HG02588 (cell line): ENCODE results near the gene CDSN.

ENCODE experiments used
- ATAC-seq: cut with Tn5 transposase; IDR thresholded peaks from one replicate; pipeline ENCODE4 v1.9.1; 2021; ENCODE audit warnings: mild to moderate bottlenecking, moderate library complexity; ENCODE audit not compliant: unreplicated experiment

Gene CDSN

DNA sequence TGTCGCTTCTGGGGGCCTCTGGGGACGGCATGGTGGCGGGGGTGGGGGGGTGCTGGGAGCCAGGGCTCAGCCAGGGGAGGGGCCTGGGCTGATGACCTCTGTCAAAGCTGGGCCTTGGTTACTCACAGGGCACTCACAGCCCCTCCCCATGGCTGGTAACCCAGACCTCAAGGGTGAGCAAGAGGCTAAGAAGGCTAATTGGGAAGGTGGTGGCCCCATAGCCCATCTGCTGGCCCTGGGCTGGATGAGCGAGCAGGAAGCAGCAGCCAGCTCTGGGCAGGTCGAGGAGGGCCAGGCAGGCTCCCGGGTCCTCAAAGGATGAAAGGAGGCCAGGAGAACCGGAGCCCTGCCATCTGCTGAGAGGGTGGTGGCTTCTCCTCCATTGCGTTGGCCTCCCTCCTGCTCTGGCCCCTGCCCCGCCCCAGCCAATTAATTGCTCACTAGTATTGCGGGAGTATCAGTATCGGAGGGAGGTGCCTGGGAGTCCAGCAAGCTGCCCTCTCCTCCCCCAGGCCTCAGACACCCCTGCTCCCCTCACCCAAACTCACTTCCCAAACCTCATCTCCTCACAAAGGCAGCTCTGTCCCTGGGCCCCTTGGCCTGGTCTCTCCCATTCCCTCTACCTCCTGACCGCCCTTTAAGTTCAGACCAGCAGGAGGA, 1.0 kb upstream of the CDSN start:
- ATAC-seq: no peak

DNA sequence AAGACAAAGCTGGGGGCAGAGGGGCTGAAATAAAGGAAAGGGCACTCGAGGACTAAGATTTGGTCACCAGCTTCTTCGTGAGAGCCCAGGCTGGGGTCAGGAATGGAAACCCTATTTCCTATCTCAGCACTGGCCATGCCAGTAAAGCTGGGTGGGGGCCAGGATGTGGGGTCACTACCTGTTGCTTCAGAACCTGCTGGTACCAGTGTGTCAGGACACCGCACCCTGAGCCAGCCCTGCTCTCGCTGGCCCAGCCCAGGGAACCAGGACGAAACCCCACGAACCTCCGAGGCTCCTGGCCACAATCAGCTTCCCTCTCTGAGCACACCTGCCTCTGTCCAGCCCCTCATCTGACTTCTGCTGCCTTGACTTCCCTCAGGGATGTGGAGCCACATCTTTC, 2.1 kb downstream of the CDSN start:
- ATAC-seq: no peak

DNA sequence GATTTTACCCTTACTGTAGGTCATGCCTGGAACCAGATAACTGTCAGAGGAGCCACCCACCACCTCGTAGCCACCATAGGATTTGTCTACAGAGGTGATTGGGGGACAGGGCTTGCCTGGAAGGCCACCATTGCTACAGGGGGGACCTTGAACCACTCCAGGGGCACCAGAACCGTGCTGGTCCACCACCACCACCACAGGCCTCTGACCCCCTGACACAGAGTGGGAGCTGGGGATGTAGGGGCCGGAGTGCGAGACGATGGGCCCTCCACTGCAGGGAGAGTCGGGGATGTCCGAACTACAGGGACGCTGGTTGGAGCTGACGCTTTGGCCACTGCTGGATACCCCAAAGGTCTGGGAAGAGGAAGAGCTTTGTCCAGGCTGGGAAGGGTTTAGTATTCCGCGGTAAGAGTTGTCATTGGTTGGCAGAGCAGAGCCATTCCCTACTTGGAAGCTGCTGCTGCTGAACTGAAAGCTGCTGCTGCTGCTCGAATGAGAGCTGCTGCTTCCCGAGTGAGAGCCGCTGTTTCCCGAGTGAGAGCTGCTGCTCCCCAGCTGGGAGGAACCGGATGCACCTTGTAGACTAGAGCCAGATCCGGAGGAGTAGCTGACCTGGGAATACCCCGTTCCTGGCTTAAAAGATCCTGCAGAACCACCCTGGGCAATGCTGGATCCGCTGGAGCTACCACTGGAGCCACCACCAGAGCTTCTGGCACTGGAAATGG, 3.4 kb downstream of the CDSN start:
- no peak for ATAC-seq

DNA sequence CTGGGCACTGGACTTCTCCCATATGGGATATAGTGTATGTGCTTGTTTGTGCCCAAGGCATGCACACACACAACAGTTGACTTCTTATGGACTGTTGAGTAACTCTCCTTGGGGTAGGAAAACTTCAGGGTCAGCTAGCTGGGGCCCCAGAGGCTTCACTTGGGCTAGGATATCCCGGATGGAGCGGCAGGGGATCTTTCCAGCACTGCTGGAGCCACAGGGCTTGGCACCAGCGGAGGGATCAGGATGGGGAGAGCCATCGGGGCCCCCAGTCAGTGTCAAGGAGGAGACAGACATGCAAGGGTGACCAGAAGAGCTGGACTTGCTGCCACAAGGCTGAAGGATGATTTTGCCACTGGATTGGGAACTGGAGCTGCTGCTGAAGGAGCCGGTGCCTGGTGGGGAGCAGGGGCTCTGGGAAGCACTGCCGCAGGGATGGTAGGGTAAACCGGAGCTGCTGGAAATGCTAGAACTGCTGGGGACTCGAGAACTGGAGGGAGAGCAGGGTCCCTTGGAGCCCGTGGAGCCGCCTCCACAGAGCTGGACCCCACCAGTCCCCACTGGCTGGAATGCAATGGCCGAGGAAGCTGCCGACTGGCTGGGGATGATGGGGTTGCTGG, 4.2 kb downstream of the CDSN start:
- ATAC-seq: no peak

DNA sequence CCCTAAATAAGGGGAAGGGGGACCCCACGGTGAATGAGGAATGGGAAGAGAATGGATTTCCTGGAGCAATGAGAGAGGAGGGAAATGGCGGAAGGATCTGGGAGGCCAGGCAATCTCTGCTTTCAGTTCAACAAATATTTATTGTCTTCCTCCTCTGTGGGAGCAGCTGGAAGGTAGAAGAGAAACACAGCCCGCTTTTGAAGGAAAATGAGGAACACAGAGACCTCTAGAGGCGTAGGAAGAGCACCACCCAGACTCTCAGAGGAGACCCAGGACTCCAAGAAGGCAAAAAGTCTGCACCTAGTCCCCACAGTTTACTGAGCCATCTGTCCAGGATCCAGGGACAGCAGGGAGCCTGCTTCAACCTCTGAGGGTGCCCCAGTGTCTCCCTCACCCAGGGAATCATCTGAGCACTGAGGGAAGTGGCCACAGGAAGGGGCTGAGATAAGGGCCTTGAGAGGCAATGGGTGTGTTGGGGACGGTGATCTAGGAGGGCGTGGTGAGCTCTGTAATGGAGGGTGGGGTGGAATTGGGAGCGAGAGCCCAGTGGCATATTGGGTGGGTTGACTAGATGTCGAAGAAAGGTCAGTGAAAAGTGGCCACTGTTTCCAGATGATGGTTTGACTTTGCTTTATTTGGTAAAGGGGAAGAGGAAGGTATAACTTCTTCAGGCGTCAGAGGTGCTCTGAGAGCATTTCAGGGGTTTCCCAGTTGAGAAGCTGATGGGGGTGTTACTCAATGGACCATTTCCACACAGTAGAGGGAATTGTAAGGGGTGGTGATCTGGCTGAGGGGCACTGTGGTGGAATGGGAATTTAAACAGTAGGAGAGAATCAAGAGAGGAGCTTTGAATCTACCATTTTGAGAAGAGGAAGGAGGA, 5.0 kb downstream of the CDSN start:
- no peak for ATAC-seq

DNA sequence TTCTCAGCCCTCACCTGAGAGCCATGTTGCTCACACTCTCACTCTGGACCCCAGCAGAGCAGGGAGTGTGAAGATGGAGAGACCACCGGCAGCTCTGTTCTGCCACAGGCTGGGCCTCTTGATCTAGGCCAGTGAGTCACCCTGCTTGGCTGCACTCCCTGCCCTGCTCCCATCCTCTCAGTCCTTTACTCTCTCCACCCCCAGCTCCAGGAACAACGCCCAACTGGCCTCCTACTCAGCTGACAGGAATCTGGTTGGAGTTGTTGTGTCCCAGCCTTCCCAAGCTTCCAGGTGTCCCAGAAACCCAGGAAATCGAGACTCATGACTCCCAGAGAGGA, 5.7 kb downstream of the CDSN start, which contains the start of gene PSORS1C1:
Gene PSORS1C1, plus strand, starts transcription at position 260 of the 338 bp plus-strand sequence. CDS start 14,833 bp downstream, outside the sequence.
- ATAC-seq: no peak

DNA sequence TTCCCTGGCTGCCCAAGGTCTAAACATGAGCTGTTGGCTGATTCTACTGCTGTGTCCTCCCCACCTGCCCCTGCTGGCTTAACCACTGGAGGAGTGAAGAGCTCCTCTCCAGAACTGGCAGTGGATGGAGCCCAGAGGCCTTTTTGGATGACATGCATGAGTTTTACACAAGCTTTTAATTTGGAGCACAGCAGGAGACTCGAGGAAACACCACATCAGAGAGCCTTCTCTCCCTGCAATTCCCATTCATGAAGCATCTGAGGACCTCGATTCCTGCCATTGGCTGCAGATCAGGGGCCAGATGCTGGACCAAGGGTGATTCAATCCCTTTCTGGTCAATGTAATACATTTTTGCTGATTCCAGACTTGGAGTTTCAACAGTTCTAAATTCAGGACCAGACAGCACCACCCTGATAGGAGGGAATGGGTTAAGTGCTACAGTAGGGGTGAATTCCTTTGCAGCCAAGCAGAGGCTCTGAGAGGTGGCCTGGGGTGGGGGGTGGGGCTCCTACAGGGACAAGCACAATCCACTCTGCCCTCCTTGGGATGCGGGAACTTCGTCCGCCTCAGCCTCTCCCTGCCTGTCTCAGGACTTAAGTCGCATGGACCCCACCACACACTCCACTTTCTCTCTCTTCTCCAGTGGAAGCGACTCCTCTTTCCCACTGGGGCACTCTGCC, 6.2 kb downstream of the CDSN start:
- no peak for ATAC-seq

DNA sequence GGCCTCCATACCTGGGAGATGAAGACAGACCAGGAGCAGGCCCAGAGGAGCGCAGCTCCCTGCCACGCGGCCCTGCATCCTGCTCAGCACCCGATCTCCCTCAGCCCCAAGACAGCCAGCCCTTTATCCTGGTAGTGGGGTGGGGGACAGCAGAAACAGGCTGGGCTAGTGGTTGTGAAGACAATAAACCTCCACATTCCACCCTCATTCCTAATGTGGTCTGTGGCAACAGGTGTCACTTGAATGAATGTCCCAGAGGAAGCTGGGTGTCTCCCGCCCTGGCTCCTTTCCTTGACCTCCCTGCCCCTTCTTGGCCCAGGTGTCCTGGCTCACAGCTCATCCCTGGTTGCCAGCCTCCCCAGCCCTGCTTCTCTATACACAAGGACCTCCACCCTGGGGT, 7.8 kb downstream of the CDSN start, which contains the start of gene C6orf15:
Gene C6orf15, minus strand, starts transcription at position 98 of the 400 bp plus-strand sequence. Its CDS starts 20 bp downstream, at position 78.
- ATAC-seq: no peak

DNA sequence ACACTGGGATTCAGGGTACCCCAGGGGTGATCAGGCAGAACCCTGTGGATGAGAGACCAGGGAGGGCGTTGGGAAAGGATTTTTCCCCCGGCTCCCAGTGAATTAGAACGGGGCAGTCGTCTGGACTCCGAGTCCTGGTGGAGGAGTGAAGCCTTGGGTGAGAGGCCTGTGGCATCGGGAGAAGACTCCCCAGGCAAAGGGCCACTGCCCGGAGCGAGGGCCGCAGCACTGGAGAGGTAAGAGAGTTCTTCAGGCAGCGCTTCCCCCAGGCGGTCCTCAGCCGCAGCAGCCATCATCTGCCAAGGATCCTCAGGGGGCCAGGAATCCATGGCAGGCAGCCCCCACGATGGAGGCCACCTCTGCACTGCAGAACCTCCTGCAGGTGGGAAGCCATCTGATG, 8.5 kb downstream of the CDSN start:
- ATAC-seq: no peak

DNA sequence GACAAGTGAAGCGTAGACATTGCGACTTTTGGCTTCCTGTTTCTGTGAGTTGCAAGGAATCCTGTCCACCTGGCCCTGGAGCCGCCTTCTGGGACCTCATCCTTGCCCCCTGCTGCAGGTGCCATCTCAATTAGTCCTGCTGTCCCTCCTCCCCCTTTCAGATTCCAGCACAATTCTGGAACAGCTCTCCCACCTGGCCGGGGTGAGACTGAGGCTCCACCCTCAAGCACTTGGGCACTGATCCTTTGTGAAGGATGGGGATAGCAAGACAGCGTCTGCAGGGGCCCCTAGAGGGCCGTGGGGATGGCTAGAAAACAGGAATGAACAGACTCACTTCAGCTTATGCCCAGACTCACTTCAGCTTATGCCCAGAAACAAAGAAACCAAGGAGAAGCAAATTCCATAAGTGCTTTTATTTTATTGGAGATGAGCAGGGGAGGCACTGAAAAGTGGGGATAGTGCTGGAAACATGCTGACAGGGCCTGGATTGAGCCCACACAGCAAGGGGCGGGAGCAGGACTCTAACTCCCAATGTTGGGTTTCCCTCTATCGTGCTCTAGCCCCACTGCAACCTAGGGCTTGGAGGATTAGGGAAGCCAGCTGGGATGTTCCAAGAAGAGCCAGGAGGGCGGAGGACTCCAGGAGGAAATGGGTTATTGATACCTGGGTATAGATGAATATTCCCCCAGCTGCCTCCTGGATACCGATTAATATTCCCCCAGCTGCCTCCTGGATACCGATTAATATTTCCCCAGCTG, 9.2 kb downstream of the CDSN start:
- no peak for ATAC-seq

DNA sequence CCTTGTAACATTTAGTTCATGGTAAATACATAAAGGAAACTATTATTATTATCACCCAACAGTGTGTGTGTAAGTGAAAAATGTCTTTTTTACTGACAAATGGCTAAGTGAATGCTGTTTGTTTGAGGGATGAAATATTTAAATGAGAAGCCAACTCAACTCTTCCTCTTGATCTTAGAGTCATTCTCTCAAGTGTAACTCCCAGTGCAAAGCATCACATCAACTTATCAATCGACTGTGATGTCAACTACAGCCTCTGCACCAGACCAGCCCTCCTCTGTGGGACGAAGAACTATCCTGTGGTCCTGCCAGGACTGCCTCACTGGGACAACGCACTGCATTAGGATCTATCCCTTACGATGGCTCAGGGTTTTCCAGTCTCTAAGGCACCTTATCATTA, 13.2 kb downstream of the CDSN start:
- ATAC-seq: no peak

DNA sequence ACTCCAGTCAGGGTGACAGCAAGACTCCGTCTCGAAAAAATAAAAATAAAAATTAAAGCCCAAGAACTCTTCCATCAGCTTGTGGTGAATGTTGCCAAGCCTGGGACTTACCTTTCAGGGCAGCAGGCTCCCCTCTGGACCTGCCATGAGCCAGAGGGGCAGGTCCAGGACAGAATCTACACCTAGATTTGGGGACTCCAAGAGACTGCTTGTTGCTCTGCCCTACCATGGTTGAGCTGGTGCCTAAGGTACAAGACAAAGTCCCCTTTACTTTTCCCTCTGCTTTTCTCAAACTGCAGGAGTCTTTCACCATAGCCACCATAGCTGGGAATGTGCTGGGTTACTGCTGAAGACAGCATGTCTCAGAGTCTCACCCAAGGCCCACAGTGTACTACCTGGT, 17.1 kb downstream of the CDSN start:
- no peak for ATAC-seq

DNA sequence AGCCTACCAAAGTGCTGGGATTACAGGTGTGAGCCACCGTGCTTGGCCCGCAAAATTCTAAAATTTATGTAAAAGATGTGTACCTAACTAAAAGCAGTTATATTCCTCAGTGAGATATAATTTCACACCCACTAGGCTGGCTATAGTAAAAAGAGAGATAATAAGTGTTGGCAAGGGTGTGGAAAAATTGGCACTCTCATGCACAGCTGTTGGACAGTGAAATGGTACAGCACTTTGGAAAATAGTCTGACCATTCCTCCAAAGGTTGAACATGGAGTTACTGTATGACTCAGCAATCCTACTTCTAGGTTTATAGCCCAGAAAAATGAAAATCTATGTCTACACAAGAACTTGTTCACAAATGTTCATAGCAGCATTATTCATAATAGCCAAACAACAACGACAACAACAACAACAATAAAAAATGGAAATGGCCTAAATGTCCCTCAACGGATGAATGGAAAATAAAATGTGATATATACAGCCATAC, 21.8 kb downstream of the CDSN start:
- ATAC-seq: no peak

DNA sequence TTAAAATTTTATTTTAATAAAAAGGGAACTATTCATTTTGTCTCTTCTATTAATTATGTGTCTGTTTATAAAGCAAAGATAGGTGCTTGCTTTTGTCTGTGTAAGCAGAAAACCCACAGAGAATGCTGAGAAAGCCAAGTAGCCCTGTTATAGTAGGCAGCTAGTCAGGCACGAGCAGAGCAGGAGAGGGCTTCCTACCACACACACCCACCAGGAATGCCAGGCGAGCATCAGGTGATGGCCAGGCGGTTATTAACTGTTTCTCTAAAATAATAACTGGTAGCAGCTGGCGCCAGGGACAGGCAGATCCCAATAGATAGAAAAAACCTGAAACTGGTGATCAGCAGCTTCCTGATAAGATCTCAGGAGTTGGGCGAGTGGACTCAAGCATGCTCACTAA, 23.6 kb downstream of the CDSN start:
- no peak for ATAC-seq

DNA sequence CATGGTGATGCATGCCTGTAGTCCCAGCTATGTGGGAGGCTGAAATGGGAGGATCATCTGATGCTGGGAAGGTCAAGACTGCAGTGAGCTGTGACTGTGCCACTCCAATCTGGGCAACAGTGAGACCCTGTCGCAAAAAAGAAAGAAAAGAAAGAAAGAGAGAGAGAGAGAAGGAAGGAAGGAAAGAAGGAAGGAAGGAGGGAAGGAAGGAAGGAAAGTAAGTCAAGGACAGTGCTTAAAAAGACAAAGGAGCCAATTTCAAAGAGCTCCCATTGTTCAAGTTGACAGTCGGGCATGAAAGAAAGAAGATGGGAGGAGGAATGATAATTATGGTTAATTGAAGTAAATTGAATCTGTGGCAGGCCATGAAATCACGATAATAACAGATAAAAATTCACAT, 24.0 kb downstream of the CDSN start:
- no peak for ATAC-seq

DNA sequence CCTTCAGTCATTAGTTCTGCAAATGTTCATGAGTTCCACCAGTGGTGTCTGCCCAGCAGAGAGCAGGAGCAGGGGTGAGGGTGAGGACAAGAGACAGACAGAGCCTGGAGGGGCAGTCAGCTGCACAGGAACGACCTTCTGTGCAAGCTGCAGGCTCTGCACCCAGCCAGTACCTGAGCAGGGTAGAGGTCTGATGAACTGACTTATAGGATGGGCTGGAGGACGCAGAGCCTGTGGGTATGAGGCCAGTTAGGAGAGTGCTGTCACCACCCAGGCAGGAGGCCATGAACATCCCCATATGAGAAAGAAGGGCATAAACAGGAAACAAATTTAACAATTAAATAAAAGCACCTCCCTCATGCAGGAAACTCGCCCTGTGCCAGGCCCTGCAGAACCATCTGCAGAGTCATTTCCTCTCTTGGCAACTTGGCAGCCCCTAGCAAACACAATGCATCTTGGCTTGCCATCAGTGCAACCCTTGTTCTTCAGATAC, 25.8 kb downstream of the CDSN start:
- ATAC-seq: no peak

DNA sequence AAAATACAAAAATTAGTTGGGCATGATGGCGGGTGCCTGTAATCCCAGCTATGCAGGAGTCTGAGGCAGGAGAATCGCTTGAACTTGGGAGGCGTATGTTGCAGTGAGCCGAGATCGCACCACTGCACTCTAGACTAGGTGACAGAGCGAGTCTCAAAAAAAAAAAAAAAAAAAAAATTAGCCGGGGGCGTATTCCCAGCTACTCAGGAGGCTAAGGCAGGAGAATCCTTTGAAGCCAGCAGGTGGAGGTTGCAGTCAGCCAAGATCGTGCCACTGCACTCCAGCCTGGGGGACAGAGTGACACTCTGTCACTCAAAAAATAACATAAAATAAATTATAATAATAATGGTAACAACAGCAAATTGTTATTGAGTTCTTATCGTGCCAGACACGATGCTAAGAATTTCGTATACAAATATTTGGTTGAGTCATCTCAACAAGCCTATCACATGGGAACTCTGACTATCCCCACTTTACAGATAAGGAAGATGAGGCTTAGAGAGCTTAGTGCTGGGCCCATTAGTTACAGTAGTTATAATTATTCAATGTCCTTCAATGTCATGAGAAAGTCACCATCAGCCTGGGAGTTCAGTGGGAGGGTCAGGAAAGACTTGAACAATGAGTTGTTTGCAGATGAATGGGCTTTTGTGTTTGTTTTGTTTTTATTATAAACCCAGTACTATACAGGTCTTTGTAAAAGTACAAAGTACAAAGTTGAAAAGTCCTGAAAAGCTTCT, 27.3 kb downstream of the CDSN start:
- no peak for ATAC-seq

DNA sequence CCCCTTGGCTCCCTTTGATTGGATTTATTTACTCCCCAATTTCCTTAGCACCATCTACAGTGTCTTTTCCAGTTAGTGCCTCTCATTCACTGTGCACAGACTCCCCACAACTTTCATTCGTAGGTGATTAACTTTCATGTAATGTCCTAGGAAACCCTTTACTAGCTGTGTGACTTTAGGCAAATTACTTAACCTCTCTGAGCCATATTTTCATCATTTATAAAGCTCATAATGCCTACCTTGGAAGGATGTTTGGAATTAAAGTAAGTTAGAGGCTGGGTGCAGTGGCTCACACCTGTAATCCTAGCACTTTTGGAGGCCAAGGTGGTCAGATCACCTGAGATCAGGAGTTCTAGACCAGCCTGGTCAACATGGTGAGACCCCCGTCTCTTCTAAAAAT, 28.0 kb downstream of the CDSN start:
- no peak for ATAC-seq

DNA sequence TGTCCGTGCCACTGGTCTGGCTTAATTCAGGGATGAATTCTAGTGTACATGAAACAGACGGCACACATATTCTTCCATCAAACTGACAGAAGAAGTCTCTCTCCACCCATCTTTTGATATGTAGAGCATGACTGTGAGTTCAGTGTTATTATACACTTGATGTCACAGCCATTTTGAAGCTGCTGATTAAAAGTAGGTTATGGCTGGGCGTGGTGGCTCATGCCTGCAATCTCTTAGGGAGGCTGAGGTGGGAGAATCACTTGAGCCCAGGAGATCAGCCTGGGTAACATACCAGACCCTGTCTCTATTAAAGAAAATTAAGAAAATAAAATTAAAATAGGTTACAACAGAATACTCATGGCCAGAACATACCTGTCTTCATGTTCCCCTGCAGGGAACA, 28.6 kb downstream of the CDSN start:
- no peak for ATAC-seq
